ENCODE data around the gene DOC2A. TPM values are rescaled to one million over a fixed set of nuclear protein-coding genes. Genes with fewer than 3 reads are reported as not detected.
"Not testable (repeated sequence)": the region's sequence is repeated elsewhere in the genome, so short reads cannot be mapped to it uniquely, and the experiment has no call there.

Gene DOC2A
- total RNA-seq, 4 donors from 2014 or later: 7.2 to 28.8 (median 9.7) TPM

GRCh38 chr16:30046588-30046987 is 35.8 kb upstream of the DOC2A start:
- 96% methylated on average over 1 of the region's 1 CpG; no CpG with 5 or more reads in 1 of the 2 donors for WGBS, 2 donors (ENCODE audit: low coverage in 1 of 2)
- no peak for DNase-seq
- Histone ChIP-seq H3K27ac (no peak overlapping the region), H3K4me1 (no peaks in the 10 kb centered on the region), H3K27me3 (peaks cover 21% of the 10 kb centered on the region), H3K4me3 (no peak overlapping the region), H3K36me3 (no peaks in the 10 kb centered on the region), H3K9me3 (no peaks in the 10 kb centered on the region)
- intact Hi-C loops (cut with DNase I; ENCODE audit: low total_unique reads): no loop called here
- in situ Hi-C loops (cut with MboI; ENCODE audit: low pct_ligation_motif_present in 1 of 4, low pct_unique_long_range_greater_than_20kb in 1 of 4, low sequenced_read_pairs in 3 of 4): loop anchor here in 1 of 4 donors (25.0 kb wide), 1 partner anchor 159 kb away; the partner anchor contains the start of gene SEZ6L2
- no peak for TF ChIP-seq CTCF (IDR thresholded peaks at IDR 0.05)
- TF ChIP-seq EP300 (IDR thresholded peaks at IDR 0.05; ENCODE audit: low read depth): no peak
- TF ChIP-seq POLR2AphosphoS5 (IDR thresholded peaks at IDR 0.05): no peak
- TF ChIP-seq POLR2A (IDR thresholded peaks at IDR 0.05): no peak

DNA sequence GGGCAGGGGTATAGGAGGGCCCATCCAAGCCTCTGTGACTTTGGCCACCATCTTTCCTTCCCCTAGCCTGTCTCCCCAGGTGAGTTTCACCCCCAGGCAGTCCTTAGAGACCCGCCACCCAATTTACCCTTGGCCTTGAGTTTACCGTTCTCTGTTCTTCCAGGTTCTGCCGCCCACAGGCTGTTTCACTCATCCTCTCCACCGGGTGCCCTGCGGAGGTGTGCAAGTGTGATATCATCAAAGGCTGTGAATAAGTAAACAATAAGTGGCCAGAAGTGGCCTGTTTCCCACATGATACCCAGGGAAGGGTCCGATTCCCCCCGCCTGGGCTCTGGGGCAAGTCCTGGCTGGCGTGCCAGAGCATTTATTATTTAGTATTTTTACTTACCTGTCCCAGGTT is 35.4 kb upstream of the DOC2A start:
- Histone ChIP-seq H3K4me3 (no peak overlapping the region), H3K36me3 (no peaks in the 10 kb centered on the region), H3K27me3 (peaks cover 21% of the 10 kb centered on the region), H3K27ac (no peak overlapping the region), H3K9me3 (no peaks in the 10 kb centered on the region), H3K4me1 (no peaks in the 10 kb centered on the region)
- DNase-seq: no peak
- WGBS, 2 donors (ENCODE audit: low coverage in 1 of 2): 60 to 78% methylated on average over 1 to 8 of the region's 8 CpGs
- TF ChIP-seq CTCF (IDR thresholded peaks at IDR 0.05) (no peak), EP300 (IDR thresholded peaks at IDR 0.05; ENCODE audit: low read depth) (no peak), POLR2AphosphoS5 (IDR thresholded peaks at IDR 0.05) (no peak), POLR2A (IDR thresholded peaks at IDR 0.05) (no peak)
- intact Hi-C loops (cut with DNase I; ENCODE audit: low total_unique reads): no loop called here
- in situ Hi-C loops (cut with MboI; ENCODE audit: low pct_ligation_motif_present in 1 of 4, low pct_unique_long_range_greater_than_20kb in 1 of 4, low sequenced_read_pairs in 3 of 4): loop anchor here in 1 of 4 donors (25.0 kb wide), 1 partner anchor 159 kb away; the partner anchor contains the start of gene SEZ6L2

- H3K27me3 ChIP-seq: peaks cover 34% of the 10 kb centered on the region
- intact Hi-C loops (cut with DNase I; ENCODE audit: low total_unique reads) (no loop called here), in situ Hi-C loops (cut with MboI; ENCODE audit: low pct_ligation_motif_present in 1 of 4, low pct_unique_long_range_greater_than_20kb in 1 of 4, low sequenced_read_pairs in 3 of 4) (loop anchor here in 1 of 4 donors (25.0 kb wide), 1 partner anchor 155 kb away; the partner anchor contains the start of gene SEZ6L2)
- TF ChIP-seq CTCF (IDR thresholded peaks at IDR 0.05) (peak in 3 of 5 experiments; percentile 31 to 48 (median 36)), POLR2AphosphoS5 (IDR thresholded peaks at IDR 0.05) (no peak)
- no peak overlapping the region for H3K27ac ChIP-seq
- no peaks in the 10 kb centered on the region for H3K9me3 ChIP-seq
- H3K36me3 ChIP-seq: no peaks in the 10 kb centered on the region
- no peaks in the 10 kb centered on the region for H3K4me1 ChIP-seq
- DNase-seq: no peak
- WGBS, 2 donors (ENCODE audit: low coverage in 1 of 2): 14 to 19% methylated on average over 4 to 5 of the region's 5 CpGs
- H3K4me3 ChIP-seq: no peak overlapping the region
These were observed 31.0 kb upstream of the DOC2A start for GRCh38 chr16:30041841-30042240.

GRCh38 chr16:30040690-30041089 is 29.9 kb upstream of the DOC2A start:
- intact Hi-C loops (cut with DNase I; ENCODE audit: low total_unique reads); H3K4me1 ChIP-seq; H3K4me3 ChIP-seq; H3K27ac ChIP-seq; DNase-seq; H3K36me3 ChIP-seq; H3K9me3 ChIP-seq: not testable (repeated sequence)
- 29 to 87% methylated on average over 1 to 5 of the region's 5 CpGs for WGBS, 2 donors (ENCODE audit: low coverage in 1 of 2)
- H3K27me3 ChIP-seq: peaks cover 40% of the 10 kb centered on the region
- in situ Hi-C loops (cut with MboI; ENCODE audit: low pct_ligation_motif_present in 1 of 4, low pct_unique_long_range_greater_than_20kb in 1 of 4, low sequenced_read_pairs in 3 of 4): loop anchor here in 1 of 4 donors (25.0 kb wide), 1 partner anchor 153 kb away; the partner anchor contains the start of gene SEZ6L2

DNA sequence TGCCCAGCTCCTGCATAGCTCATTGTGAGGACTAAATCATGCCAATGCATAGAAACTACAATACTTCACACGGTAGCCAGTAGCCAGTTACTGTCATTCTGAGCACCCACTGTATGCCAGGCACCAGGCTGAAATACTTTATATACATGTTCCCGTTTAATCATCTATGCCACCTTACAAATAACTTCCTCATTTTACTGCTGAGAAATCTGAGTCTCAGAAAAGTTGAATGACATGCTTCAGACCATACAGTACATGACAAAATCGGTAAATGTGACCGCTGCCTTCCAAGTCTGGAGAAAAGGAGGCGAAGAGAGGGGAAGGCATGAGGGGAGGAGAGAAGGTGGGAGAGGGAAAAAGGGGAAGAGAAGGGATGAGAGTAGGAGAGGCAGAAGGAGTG is 29.4 kb upstream of the DOC2A start:
- H3K36me3 ChIP-seq: no peaks in the 10 kb centered on the region
- no peak overlapping the region for H3K27ac ChIP-seq
- TF ChIP-seq POLR2A (IDR thresholded peaks at IDR 0.05) (no peak), POLR2AphosphoS5 (IDR thresholded peaks at IDR 0.05) (no peak), EP300 (IDR thresholded peaks at IDR 0.05; ENCODE audit: low read depth) (no peak), CTCF (IDR thresholded peaks at IDR 0.05) (no peak)
- no peak for DNase-seq
- peaks cover 45% of the 10 kb centered on the region for H3K27me3 ChIP-seq
- in situ Hi-C loops (cut with MboI; ENCODE audit: low pct_ligation_motif_present in 1 of 4, low pct_unique_long_range_greater_than_20kb in 1 of 4, low sequenced_read_pairs in 3 of 4): loop anchor here in 1 of 4 donors (25.0 kb wide), 1 partner anchor 153 kb away; the partner anchor contains the start of gene SEZ6L2
- 55 to 77% methylated on average over 3 to 5 of the region's 5 CpGs for WGBS, 2 donors (ENCODE audit: low coverage in 1 of 2)
- intact Hi-C loops (cut with DNase I; ENCODE audit: low total_unique reads): no loop called here
- no peaks in the 10 kb centered on the region for H3K9me3 ChIP-seq
- H3K4me3 ChIP-seq: no peak overlapping the region
- no peaks in the 10 kb centered on the region for H3K4me1 ChIP-seq
